Neuronal stem cell (in vitro differentiated cells): ENCODE results near the gene NMT1.

Source experiments
- DNase-seq: peaks from one replicate; pipeline ENCODE4 v3.0.0-alpha.2; 2013; ENCODE audit warnings: low spot score
- H2AFZ ChIP-seq: one replicate; pipeline ENCODE4 v1.6.1; 2013; ENCODE audit warnings: mild to moderate bottlenecking, low read length, inconsistent platforms
- H2AK5ac ChIP-seq: 2 replicates; pipeline ENCODE4 v1.6.1; 2013; ENCODE audit warnings: low read depth, mild to moderate bottlenecking, inconsistent platforms, low read length, moderate library complexity, mixed read lengths
- H2BK120ac ChIP-seq: 2 replicates; pipeline ENCODE4 v1.6.1; 2013; ENCODE audit warnings: low read depth, mild to moderate bottlenecking, inconsistent platforms, low read length, moderate library complexity, mixed read lengths
- H2BK12ac ChIP-seq: one replicate; pipeline ENCODE4 v1.6.1; 2013; ENCODE audit warnings: low read length, inconsistent platforms
- H2BK15ac ChIP-seq: 2 replicates; pipeline ENCODE4 v1.6.1; 2013; ENCODE audit warnings: mild to moderate bottlenecking, low read length, inconsistent platforms, mixed read lengths
- H2BK5ac ChIP-seq: one replicate; pipeline ENCODE4 v1.6.1; 2013; ENCODE audit warnings: inconsistent platforms, mild to moderate bottlenecking, low read length, moderate library complexity
- H3K14ac ChIP-seq: one replicate; pipeline ENCODE4 v1.6.1; 2013; ENCODE audit warnings: low read length, inconsistent platforms
- H3K18ac ChIP-seq: 2 replicates; pipeline ENCODE4 v1.6.1; 2013; ENCODE audit warnings: low read length, inconsistent platforms
- H3K23ac ChIP-seq: 2 replicates; pipeline ENCODE4 v1.6.1; 2013; ENCODE audit warnings: low read depth, mild to moderate bottlenecking, mixed read lengths, low read length, inconsistent platforms; ENCODE audit not compliant: poor library complexity
- H3K27ac ChIP-seq: replicated peaks from 3 replicates; pipeline ENCODE4 v1.5.1; 2013; ENCODE audit warnings: low read length, inconsistent platforms
- H3K27me3 ChIP-seq, 3 experiments: 2 replicates each; pipeline ENCODE4 v1.6.1; 2013; ENCODE audit warnings: low read length in 3 of 3, mild to moderate bottlenecking in 2 of 3, inconsistent platforms in 1 of 3, low read depth in 1 of 3, mixed read lengths in 1 of 3, moderate library complexity in 1 of 3; ENCODE audit not compliant: control insufficient read depth in 3 of 3, insufficient read depth in 3 of 3
- H3K36me3 ChIP-seq, 2 donors: replicated peaks in 1 of 2; 2 replicates each; pipeline ENCODE4 v1.6.1; 2013; ENCODE audit warnings: low read length in 2 of 2; ENCODE audit not compliant: control insufficient read depth in 2 of 2, insufficient read depth in 2 of 2
- H3K4ac ChIP-seq: 2 replicates; pipeline ENCODE4 v1.6.1; 2013; ENCODE audit warnings: inconsistent platforms, mild to moderate bottlenecking, low read length, moderate library complexity
- H3K4me1 ChIP-seq, 2 donors: 1 replicate in 1 of 2; 2 replicates in 1 of 2; pipeline ENCODE4 v1.6.1; 2013; ENCODE audit warnings: low read length in 2 of 2, low read depth in 1 of 2; ENCODE audit not compliant: control insufficient read depth in 2 of 2, insufficient read depth in 1 of 2
- H3K4me2 ChIP-seq: one replicate; pipeline ENCODE4 v1.6.1; 2013; ENCODE audit warnings: mild to moderate bottlenecking, low read length, inconsistent platforms; ENCODE audit not compliant: insufficient read depth, poor library complexity, severe bottlenecking
- H3K4me3 ChIP-seq, 2 donors: 2 replicates each; pipeline ENCODE4 v1.5.1; 2013; ENCODE audit warnings: low read length in 2 of 2, mild to moderate bottlenecking in 2 of 2, inconsistent platforms in 1 of 2, moderate library complexity in 1 of 2
- H3K79me1 ChIP-seq: one replicate; pipeline ENCODE4 v1.6.1; 2013; ENCODE audit warnings: low read depth, mild to moderate bottlenecking, inconsistent platforms, low read length, moderate library complexity
- H3K9ac ChIP-seq: one replicate; pipeline ENCODE4 v1.6.1; 2013; ENCODE audit warnings: mild to moderate bottlenecking, low read depth, low read length, inconsistent platforms; ENCODE audit not compliant: poor library complexity
- H3K9me3 ChIP-seq, 2 donors: replicated peaks in 1 of 2; 2 replicates each; pipeline versions ENCODE3 to v1.6.1; 2013; ENCODE audit warnings: low read length in 2 of 2, mild to moderate bottlenecking in 2 of 2, inconsistent platforms in 1 of 2, low read depth in 1 of 2, mixed read lengths in 1 of 2, moderate library complexity in 1 of 2; ENCODE audit not compliant: control insufficient read depth in 2 of 2, insufficient read depth in 1 of 2
- H4K8ac ChIP-seq: one replicate; pipeline ENCODE4 v1.6.1; 2013; ENCODE audit warnings: low read depth, mild to moderate bottlenecking, inconsistent platforms, low read length, moderate library complexity
- H4K91ac ChIP-seq: one replicate; pipeline ENCODE4 v1.6.1; 2013; ENCODE audit warnings: low read length, low read depth, mild to moderate bottlenecking, inconsistent platforms; ENCODE audit not compliant: poor library complexity
- WGBS, 2 donors: extraction: QIAGEN DNeasy Blood & Tissue Kit; methylation state at CpG; one replicate each; pipeline ENCODE4 v1.1.7; 2013; ENCODE audit warnings: missing lambda C conversion rate in 2 of 2, mixed read lengths in 1 of 2; ENCODE audit not compliant: insufficient read length in 2 of 2, insufficient replicate concordance in 1 of 2; ENCODE audit errors: extremely low coverage in 2 of 2; 5-methylcytosine and 5-hydroxymethylcytosine counted together

The NMT1 gene

GRCh38 chr17:45036691-45037090 is 24.4 kb upstream of the NMT1 start:
- H3K23ac ChIP-seq: no peak overlapping the region
- no peak overlapping the region for H4K91ac ChIP-seq
- no peaks in the 10 kb centered on the region for H3K27me3 ChIP-seq
- peaks cover 5 to 7% of the 10 kb centered on the region in 2 donors for H3K4me1 ChIP-seq
- H3K4me2 ChIP-seq: no peak overlapping the region
- DNase-seq: no peak
- no peak overlapping the region for H2BK12ac ChIP-seq
- no peak overlapping the region for H3K18ac ChIP-seq
- H4K8ac ChIP-seq: no peak overlapping the region
- no peak overlapping the region for H2BK15ac ChIP-seq
- no peak overlapping the region for H2AK5ac ChIP-seq
- no peak overlapping the region for H2BK5ac ChIP-seq
- H3K27ac ChIP-seq: no peak overlapping the region
- H2BK120ac ChIP-seq: no peak overlapping the region
- no peak overlapping the region for H2AFZ ChIP-seq
- H3K79me1 ChIP-seq: no peaks in the 10 kb centered on the region
- H3K9me3 ChIP-seq: no peaks in the 10 kb centered on the region
- H3K4ac ChIP-seq: no peak overlapping the region
- no peak overlapping the region for H3K9ac ChIP-seq
- H3K4me3 ChIP-seq: no peak overlapping the region
- WGBS, 2 donors: no CpG with 5 or more reads among the region's 3 CpGs
- no peak overlapping the region for H3K14ac ChIP-seq
- H3K36me3 ChIP-seq: peaks cover 18 to 64% of the 10 kb centered on the region in 2 donors

- H2AK5ac ChIP-seq: no peak overlapping the region
- no peaks in the 10 kb centered on the region for H3K79me1 ChIP-seq
- H3K18ac ChIP-seq: no peak overlapping the region
- H4K91ac ChIP-seq: no peak overlapping the region
- no peak overlapping the region for H3K27ac ChIP-seq
- H2BK15ac ChIP-seq: no peak overlapping the region
- DNase-seq: no peak
- H2AFZ ChIP-seq: no peak overlapping the region
- H3K9me3 ChIP-seq: no peaks in the 10 kb centered on the region
- no CpG with 5 or more reads among the region's 13 CpGs for WGBS, 2 donors
- peaks cover 7% of the 10 kb centered on the region in 2 donors for H3K4me1 ChIP-seq
- H2BK12ac ChIP-seq: no peak overlapping the region
- peaks cover 3 to 55% of the 10 kb centered on the region in 2 donors for H3K36me3 ChIP-seq
- no peaks in the 10 kb centered on the region for H3K27me3 ChIP-seq
- H3K9ac ChIP-seq: no peak overlapping the region
- no peak overlapping the region for H2BK120ac ChIP-seq
- no peak overlapping the region for H3K4me3 ChIP-seq
- no peak overlapping the region for H3K4me2 ChIP-seq
- H2BK5ac ChIP-seq: no peak overlapping the region
- H4K8ac ChIP-seq: no peak overlapping the region
- H3K14ac ChIP-seq: no peak overlapping the region
- no peak overlapping the region for H3K4ac ChIP-seq
- no peak overlapping the region for H3K23ac ChIP-seq
Observed at GRCh38 chr17:45038728-45039634, 22.1 kb upstream of the NMT1 start.

GRCh38 chr17:45040459-45040858 is 20.7 kb upstream of the NMT1 start:
- Histone ChIP-seq H3K4me1 (peaks cover 7 to 10% of the 10 kb centered on the region in 2 donors), H2BK15ac (no peak overlapping the region), H2AK5ac (no peak overlapping the region), H3K27me3 (no peaks in the 10 kb centered on the region), H3K9me3 (no peaks in the 10 kb centered on the region), H3K27ac (peak overlapping the region; percentile 34), H3K4me3 (no peak overlapping the region), H3K18ac (no peak overlapping the region), H3K4me2 (no peak overlapping the region), H2BK5ac (no peak overlapping the region), H2AFZ (no peak overlapping the region), H3K14ac (no peak overlapping the region), H3K36me3 (peaks cover under 1 to 47% of the 10 kb centered on the region in 2 donors), H3K23ac (no peak overlapping the region), H3K79me1 (peaks cover 4% of the 10 kb centered on the region), H2BK120ac (no peak overlapping the region), H2BK12ac (no peak overlapping the region), H3K4ac (no peak overlapping the region), H4K91ac (no peak overlapping the region), H3K9ac (no peak overlapping the region), H4K8ac (no peak overlapping the region)
- peak; percentile 61 for DNase-seq
- WGBS, 2 donors: no CpG with 5 or more reads among the region's 4 CpGs

GRCh38 chr17:45042346-45043120 is 18.6 kb upstream of the NMT1 start:
- no peak overlapping the region for H3K27ac ChIP-seq
- H3K4me1 ChIP-seq: peaks cover 10% of the 10 kb centered on the region in 2 donors
- H3K23ac ChIP-seq: no peak overlapping the region

More at GRCh38 chr17:45042346-45043120, 18.6 kb upstream of the NMT1 start:
- no peak overlapping the region for H4K91ac ChIP-seq
- WGBS, 2 donors: no CpG with 5 or more reads among the region's 11 CpGs
- DNase-seq: no peak
- peaks cover 4% of the 10 kb centered on the region for H3K79me1 ChIP-seq
- H3K4ac ChIP-seq: no peak overlapping the region
- no peak overlapping the region for H2AK5ac ChIP-seq
- H4K8ac ChIP-seq: no peak overlapping the region
- H2BK120ac ChIP-seq: no peak overlapping the region
- H3K9ac ChIP-seq: no peak overlapping the region
- H3K14ac ChIP-seq: no peak overlapping the region
- no peaks in the 10 kb centered on the region for H3K27me3 ChIP-seq
- no peak overlapping the region for H3K18ac ChIP-seq
- no peak overlapping the region for H2BK5ac ChIP-seq
- H2BK12ac ChIP-seq: no peak overlapping the region
- no peak overlapping the region for H3K4me2 ChIP-seq
- no peak overlapping the region for H3K4me3 ChIP-seq
- H2BK15ac ChIP-seq: no peak overlapping the region
- no peak overlapping the region for H2AFZ ChIP-seq
- H3K9me3 ChIP-seq: no peaks in the 10 kb centered on the region
- peaks cover 0 to 44% of the 10 kb centered on the region in 2 donors for H3K36me3 ChIP-seq
